Astrocyte of the cerebellum (primary cell): Measurements from ENCODE around the gene GET3.

Source experiments
- DNase-seq: peaks from one replicate; pipeline ENCODE4 v3.0.0-alpha.2; 2011; ENCODE audit warnings: low read depth
- H3K4me3 ChIP-seq: 2 replicates; pipeline ENCODE4 v1.5.1; 2011; ENCODE audit warnings: mild to moderate bottlenecking, low read depth, low read length, moderate library complexity
- CTCF ChIP-seq: IDR thresholded peaks from 2 replicates; pipeline ENCODE4 v1.5.1; 2012; ENCODE audit warnings: low read length, low read depth, moderate library complexity, mild to moderate bottlenecking; ENCODE audit errors: missing control alignments
- in situ Hi-C: cut with HindIII; loops from 2 replicates; pipeline ENCODE4 v1.10.0; 2017; ENCODE audit warnings: low sequenced_read_pairs

Gene GET3

GRCh38 chr19:12770922-12771321 is 33.6 kb downstream of the GET3 start:
- no peak overlapping the region for H3K4me3 ChIP-seq
- TF ChIP-seq CTCF, result no peak
- no peak for DNase-seq
- in situ Hi-C loops, result no loop called here

DNA sequence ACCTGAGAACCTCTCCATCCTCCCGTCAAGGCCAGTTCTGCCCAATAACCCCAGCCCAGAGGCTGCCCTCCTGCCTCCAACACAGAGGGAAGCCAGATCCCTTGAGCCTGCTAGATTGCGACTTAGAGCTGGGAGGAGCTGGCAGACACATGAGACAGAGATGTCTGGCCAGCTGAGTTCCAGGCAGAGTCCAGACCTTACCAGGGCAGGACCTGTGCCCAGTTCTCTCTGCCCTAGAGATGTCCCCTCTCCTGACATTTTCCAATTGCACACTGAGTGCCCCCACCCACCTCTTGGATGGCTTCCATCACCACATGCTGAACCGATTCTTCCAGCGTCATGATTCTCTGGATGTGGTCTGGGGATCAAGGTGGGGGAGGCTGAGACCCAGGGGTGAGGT is 35.0 kb downstream of the GET3 start:
- TF ChIP-seq CTCF, result no peak
- in situ Hi-C loops, result no loop called here
- H3K4me3 ChIP-seq, result no peak overlapping the region
- no peak for DNase-seq

- DNase-seq, result no peak
- peak; percentile 55 for TF ChIP-seq CTCF
- in situ Hi-C loops, result no loop called here
- H3K4me3 ChIP-seq, result no peak overlapping the region
Observed at GRCh38 chr19:12773571-12773970, 36.3 kb downstream of the GET3 start.

DNA sequence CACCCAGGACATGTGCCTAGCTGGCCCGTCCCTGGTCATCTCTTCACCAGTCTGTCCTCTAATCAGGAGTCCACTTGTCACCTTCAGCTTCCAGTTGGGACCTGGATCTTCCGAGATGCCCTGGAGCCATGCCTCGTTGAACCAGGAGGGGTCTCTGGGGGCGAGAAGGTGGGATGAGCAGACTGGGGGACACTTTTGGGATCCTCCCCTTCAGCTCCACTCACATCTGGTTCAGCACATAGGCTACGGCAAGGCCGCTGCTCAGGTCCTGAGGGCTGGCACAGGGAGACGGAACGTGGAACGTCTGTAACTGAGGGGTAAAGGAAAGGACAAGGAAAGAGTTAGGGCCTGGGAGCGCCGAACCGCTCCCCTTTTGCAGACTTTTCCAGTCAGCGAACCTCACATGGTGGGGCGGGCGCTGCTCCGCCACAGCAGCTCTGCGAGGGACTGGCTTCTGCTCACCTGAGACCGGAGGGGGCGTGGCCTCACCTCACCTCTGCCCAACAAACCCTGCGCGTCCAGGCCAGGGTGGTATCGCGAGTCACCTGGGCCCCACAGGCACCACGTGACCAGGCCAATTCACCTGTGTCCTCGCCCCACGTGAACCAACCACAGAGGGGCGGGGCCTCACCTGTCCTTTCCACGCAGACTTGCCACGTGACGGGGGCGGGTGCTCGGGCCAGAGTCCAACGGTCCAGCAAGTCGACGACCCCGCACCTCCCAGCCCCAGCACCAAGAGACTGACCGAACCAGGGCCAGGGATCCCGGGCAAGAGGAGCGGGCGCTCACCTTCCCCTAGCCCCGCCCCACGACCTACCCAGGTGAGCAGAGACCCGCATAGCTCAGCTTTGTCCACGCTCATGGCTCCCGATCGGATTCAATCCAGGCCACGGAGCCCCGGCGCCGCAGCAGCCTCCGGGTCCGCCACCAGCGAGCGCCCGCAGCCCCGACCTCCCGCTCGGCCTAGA is 37.6 kb downstream of the GET3 start, which contains the start of gene HOOK2:
TSS of gene HOOK2 (minus strand) at position 965 of the 968 bp plus-strand sequence. CDS start at position 862, 103 bp downstream.
- no peak for DNase-seq
- in situ Hi-C loops, result no loop called here
- peak within 1 kb of the TSS; percentile 70 for H3K4me3 ChIP-seq
- no peak for TF ChIP-seq CTCF

DNA sequence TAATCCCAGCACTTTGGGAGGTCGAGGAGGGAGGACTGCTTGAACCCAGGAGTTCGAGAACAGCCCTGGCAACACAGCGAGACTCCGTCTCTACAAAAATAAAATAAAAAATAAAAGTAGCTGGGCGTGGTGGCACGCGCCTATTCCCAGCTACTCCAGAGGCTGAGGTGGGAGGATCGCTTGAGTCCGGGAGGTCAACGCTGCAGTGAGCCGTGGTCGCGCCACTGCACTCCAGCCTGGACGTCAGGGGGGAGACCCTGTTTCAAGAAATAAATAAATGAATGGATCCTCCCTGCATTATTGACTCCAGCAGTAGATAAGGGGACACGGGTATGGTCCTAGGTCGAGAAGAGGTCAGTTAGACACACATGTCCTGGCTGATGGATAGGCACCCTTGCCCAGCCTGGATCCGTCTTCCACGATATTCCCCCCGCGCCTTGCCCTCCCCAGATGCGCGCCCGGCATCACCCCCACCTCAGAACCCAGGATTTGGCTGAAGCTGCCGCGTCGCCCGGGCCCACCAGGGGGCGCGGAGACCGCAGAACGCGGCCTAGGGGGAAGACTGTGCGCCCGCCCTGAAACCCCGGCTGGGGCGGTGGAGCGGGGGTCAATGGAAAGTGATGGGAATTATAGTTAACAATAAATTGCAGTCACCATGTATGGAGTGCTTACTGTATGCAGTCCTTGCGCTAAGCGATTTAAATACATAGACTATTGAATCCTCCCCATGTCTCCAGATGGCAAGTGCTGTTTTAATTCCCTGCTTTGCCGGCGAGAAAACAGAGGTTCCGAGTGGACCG is 40.1 kb downstream of the GET3 start:
- TF ChIP-seq CTCF, result peak; percentile 94
- no peak for DNase-seq
- H3K4me3 ChIP-seq, result peak overlapping the region; percentile 52
- in situ Hi-C loops, result no loop called here
